COLO668 (cell line): ENCODE measurements around the gene NOP56.
A peak's percentile ranks its signal among the peaks of the same experiment; 100 is the strongest.

Source experiments
- DNase-seq: peaks from one replicate; lab custom pipeline; 2025; ENCODE audit not compliant: unreplicated experiment; lab: John Stamatoyannopoulos, UW

Gene NOP56

DNA sequence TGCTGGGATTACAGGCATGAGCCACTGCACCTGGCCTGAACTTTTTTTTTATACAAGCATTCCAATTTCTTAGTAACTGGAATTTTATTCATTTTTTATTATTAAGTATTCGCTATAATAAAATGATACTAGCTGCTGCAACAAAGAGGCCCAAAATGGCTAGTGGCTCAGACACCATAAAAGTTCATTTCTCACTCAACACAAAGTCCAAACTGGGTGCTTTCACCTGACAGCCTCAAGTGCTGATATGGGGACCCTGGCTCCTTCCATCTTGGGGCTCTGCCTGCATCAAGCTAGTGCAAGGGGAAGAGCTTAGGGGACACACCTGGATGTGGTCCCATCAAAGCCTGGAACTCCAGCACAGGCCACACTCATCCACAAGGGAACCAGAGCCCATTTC is 12.2 kb upstream of the NOP56 start:
- DNase-seq: no peak

DNA sequence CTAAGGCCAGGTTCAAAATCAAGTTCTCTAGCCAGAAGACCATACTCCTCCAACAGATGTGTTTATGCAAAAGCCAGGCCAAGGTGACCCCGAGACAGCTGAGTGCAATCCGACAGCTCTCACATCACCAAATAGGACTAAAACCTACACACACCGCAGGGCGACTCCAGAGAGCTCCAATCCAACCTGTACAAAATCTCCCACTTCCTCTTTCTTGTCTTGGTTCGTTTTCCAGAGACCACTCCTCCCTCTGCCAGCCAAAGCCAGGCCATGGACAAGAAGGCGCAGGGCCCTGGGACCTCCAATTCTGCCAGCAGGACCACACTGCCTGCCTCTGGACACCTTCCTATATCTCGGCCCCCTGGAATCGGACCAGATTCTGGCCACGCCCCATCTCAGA is 11.5 kb upstream of the NOP56 start:
- no peak for DNase-seq

DNA sequence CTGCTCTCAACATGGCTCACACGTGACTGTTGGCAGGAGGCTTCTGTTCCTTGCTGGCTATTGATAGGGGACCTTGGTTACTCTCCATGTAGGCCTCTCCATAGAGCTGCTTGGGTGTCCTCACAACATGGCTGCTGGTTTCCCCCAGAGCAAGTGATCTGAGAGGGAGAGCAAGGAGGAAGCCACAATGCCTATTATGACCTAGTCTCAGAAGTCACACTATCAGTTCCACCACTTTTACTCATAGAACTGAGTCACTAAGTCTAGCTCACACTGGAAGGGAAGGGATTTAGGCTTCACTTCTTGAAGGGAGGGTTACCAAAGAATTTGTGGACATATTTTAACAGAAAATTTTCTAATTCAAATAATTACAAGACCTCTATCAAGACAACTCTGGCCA is 8.7 kb upstream of the NOP56 start:
- DNase-seq: no peak

DNA sequence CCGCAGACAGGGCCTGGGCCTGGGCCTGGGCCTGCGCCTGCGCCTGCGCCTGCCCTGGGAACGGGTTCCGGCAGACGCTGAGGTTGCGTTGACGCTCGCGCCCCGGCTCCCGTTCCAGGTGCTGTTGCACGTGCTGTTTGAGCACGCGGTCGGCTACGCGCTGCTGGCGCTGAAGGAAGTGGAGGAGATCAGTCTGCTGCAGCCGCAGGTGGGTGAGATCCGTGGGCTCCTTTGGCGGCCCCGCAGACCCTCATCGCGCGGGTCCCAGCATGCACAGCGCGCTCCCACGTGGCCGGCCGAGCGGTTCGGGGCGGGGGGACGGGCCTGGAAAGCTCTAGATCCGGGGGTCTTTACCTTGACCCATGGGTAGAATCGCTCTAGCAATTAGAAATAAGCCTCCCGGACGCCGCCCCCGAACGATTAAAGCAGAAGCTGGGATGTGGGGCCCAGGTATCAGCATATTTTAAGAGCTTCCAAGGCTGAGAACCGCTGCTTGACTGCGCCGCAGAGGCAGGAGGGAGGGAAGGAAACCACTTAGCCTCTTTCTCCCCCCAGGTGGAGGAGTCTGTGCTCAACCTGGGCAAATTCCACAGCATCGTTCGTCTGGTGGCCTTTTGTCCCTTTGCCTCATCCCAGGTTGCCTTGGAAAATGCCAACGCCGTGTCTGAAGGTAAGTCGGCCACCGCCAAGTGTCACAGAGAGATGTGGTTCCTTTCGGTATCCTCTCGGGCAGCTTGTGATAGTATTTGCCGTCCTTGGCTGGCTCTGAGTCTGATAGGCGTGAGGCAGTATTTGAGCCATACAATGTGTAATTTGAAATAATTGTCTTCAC is 508 bp downstream of the NOP56 start:
- peak; percentile 84 for DNase-seq

DNA sequence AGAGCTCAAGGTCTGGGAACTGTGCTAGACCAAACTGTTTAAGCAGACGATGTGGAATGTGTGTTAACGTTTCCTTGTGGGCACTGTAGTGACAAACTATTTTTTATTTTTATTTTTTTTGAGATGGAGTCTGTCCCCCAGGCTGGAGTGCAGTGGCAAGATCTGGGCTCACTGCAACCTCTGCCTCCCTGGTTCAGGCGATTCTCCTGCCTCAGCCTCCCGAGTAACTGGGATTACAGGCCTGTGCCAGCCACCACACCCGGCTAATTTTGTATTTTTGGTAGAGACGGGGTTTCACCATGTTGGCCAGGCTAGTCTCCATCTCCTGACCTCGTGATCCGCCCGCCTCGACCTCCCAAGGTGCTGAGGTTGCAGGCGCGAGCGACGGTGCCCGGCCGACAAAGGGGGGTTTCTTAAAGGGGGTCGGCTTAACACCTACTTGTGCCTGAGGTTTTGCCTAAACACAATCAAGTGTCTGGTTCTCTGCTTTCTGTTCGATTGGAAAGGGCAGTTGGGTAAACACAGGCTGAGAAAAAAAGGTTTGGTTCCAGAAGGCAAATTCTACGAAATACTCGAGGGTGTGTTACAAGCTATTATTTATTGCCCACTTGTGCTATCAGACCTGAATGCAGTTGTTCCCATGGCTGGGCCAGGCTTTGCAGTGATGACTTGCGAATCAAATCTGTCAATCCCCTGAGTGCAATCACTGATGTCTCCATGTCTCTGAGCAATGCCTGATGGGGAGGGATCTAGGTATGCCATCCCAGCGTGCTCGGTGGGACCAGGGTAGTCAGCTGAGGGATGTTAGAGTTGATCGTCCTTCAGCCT is 1.3 kb downstream of the NOP56 start:
- DNase-seq: no peak

DNA sequence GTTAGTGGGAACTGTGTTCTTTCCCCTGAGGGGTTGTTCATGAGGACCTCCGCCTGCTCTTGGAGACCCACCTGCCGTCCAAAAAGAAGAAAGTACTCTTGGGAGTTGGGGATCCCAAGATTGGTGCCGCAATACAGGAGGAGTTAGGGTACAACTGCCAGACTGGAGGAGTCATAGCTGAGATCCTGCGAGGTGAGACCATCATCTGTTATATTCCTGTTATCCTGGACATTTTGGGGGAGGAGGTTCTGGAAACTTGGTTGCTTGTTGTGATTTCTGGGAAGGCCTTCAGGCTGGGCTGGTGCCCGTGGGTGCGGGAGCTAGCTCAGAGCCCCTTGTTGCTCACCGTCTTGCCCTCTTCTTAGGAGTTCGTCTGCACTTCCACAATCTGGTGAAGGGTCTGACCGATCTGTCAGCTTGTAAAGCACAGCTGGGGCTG is 2.0 kb downstream of the NOP56 start:
- no peak for DNase-seq

DNA sequence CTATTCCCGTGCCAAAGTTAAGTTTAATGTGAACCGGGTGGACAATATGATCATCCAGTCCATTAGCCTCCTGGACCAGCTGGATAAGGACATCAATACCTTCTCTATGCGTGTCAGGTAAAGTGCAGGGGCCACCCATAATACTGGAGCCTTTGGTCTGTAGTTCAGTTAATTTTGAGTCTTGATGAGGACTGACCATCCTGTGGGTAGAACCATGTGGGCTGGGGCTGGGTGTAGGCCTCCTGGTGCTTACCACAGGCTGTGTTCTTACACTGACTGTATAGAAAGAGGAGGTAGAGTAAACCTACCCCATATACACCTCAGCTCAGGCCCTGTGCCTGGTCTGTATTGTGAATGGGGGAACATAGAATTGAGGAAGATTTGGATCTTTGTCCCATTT is 2.4 kb downstream of the NOP56 start:
- DNase-seq: no peak

DNA sequence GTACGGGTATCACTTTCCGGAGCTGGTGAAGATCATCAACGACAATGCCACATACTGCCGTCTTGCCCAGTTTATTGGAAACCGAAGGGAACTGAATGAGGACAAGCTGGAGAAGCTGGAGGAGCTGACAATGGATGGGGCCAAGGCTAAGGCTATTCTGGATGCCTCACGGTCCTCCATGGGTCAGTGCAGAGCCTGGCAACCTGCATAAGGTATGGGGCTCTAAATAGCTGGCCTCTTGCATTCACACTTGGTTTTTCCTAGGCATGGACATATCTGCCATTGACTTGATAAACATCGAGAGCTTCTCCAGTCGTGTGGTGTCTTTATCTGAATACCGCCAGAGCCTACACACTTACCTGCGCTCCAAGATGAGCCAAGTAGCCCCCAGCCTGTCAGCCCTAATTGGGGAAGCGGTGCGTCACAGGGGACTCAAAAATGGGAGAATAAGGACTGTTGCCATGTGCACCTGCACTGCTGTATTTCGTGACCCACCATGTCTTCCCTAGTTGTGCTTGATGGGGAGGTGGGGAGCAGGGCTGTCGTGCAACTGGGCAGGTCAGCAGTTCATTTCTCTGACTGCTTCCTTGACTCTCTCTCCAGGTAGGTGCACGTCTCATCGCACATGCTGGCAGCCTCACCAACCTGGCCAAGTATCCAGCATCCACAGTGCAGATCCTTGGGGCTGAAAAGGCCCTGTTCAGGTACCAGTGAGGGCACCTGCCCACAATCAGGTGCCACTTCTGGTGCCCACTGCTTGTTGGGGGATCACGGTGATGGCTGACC is 3.1 kb downstream of the NOP56 start:
- no peak for DNase-seq

DNA sequence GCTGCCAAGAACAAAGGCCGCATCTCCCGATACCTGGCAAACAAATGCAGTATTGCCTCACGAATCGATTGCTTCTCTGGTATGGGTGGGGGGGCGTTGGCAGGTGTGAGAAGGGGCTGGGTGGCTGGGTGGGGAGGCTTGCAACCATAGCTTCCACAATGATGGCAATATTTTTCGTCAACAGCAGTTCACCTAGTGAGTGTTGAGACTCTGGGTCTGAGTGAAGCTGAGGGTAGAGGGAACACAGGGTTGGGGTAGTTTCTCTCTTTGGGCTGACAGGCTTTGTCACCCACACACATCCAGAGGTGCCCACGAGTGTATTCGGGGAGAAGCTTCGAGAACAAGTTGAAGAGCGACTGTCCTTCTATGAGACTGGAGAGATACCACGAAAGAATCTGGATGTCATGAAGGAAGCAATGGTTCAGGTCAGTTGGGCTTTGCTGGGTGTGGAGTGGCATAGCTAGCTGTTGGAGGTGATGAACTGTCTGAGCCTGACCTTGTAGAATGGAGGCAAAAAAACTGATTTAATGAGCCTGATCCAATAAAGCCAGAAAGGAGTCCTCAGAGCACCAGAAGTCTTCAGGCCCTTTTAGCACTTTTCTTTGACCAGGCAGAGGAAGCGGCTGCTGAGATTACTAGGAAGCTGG is 4.2 kb downstream of the NOP56 start:
- DNase-seq: no peak

DNA sequence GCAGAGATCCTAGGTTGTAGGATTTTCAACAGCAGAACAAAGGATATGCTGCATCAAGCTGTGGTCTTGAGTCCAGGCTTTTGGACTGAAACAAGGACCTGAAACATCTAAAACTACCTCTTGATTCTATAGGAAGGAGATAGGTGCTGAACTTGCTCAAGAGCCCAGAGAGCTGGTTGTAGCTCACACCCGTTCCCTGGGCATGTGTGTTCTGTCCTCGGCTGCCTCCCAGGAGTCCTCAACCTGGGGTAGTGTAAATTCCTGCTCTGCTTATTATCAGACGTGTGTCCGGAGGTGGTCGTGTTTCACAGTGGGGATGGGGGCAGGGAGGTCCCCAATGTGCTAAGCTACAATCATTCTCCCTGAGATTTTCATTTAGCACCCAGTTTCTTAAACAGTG is 4.8 kb downstream of the NOP56 start:
- no peak for DNase-seq

DNA sequence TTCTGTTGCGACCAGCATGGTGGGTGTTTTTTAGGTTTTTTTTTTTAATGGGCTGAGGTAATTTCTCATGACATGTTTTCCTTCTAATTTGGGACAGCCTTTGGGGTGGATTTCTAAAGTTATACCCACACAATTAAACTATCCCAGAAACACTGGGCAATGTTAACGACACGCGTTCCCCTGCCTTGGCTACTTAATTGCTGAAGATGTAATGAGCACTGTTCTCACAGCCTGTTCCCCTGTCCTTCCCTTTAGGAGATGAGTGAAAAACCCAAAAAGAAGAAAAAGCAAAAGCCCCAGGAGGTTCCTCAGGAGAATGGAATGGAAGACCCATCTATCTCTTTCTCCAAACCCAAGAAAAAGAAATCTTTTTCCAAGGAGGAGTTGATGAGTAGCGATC is 5.2 kb downstream of the NOP56 start:
- no peak for DNase-seq

DNA sequence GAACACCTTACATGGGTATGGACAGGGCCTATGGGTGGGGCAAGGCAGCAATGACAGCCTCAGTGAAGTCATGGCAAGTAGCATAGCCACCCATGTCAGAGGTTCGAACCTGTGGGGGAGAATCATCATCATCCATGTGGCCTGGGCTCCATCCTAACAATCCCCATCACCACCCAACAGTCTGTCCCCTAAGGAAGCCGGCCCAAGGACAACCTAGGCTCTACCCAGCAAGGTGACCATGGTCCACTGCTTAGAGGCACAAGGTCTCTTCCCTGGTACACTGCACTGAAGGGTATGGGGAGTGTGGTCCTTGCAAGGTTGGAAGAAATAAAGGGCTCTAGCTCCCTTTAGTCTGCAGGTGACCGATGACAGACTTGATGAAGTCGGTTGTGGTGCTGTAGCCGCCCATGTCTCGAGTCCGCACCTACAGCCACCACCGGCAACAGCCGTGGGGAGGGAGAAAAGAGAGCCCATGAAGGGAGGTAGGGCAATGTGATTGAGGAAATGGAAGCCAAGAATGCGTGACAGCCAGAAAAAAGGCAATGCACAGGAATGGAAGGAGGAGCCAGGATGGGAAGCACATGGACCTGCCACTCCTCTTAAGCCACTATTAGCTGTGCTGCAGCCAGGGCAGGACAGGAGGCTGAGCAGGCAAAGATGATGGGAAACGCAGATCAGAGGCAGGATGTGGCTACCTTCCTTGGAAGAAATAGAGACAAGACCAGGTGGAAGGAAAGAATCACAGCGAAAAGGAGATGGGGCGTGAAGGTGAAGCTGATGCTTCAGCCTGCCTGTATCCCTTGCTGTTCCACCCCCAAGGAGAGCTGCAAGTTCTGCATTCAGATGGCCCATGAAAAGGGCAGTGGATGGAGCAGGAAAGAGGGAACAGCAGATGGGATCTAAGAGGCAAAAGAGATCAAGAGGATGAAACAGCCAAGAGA is 6.3 kb downstream of the NOP56 start:
- no peak for DNase-seq

DNA sequence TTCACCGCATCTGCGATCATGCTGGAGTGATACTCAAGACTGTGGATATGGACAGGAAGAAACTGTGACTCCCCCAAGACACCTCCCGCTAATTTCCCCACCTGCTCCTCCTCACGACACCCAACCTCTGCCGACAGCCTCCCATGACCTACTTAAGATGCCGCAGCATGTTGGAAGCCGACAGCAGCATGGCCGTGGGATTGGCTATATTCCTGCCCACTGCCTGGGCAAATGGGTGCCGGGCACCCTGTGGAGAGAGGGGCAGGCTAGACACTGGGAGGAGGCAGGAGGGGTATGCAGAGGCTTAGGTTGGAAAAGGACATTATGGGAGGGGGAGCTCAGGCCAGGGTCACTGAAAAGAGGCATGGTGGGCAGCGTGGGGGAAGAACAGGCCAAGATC is 7.1 kb downstream of the NOP56 start:
- no peak for DNase-seq

DNA sequence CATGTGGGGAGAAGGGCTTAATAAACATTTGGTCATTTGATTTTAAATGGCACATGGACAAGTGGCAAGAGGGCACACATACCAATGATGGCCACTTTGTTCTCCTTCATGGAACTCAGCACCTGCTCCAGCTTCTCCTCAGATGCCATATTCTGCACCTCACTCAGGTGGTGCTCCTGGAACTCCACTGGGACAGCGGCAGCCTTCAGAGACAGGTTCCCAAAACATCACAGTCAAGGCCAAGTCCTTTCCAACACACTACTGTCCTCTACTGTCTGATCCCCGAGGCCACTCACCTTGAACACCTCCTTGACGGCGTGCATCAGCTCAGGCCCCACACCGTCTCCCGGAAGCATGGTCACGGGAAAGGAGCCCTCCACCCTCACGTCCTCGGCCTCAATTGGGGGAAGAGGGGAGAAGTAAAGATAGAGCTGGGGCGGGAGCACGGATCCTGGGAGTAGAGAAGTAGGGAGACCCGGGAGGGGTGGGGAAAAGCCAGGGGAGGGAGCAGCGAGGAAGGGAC is 11.0 kb downstream of the NOP56 start:
- no peak for DNase-seq

DNA sequence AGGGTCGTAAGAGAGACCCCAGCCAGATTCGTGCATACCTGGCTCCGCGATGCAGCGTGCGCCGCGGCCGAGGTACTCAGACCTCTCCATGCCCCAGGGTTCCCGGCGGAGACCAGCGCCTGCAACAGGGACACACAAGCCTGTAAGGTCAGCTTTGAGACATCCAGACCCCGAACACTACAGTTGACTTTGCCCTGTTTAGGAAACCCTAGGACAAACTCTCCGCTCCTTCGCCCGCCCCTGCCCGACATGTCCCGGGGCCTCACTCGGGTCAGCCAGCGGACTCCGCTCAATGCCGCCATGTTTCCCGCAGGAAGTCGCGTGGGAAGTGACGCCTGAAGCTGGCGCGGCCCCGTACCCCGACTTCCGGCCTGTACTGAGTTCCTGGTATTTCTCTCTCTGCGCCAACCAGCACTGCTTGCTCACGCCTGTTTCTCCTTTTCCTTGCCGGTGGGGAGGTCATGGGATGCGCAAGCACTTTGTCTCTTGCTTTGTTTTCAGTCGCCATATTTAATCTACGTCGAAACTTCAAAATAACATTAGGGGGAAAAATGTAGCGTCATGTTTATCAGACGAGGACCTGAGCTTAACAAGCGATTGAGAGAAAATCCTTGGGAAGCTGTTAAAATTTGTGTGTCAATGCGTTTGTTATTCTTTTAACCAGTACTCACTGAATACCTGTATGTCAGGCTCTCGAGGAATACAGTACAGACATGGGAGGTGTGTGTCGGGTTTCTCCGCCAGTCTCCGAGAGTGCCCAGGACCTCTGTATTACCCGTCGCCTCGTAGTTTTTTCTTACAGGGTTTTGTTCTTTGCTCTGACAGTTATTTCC is 11.7 kb downstream of the NOP56 start, which contains the start of gene IDH3B:
Gene IDH3B (minus strand): TSS at position 330 of the 833 bp plus-strand sequence. CDS start 28 bp downstream, at position 302.
- DNase-seq: peak; percentile 91

DNA sequence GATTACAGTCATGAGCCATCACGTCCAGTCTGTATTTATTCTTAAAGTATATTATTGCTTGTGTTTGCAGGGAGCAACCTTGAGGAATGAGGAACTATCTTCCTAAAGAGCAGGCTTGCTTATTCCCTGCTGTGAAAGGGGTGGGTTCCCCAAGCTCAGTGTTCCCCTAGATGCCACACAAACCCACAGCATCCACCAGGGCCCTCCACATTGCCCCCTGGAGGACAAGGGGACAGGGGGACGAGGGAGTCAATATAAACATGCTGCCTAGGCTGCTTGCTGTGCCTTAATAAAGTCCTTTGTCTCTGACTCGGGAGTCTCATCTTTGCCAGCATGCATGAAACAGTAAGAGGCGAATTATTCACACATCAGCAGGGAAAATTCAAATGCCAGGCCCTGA is 19.5 kb downstream of the NOP56 start:
- DNase-seq: no peak

DNA sequence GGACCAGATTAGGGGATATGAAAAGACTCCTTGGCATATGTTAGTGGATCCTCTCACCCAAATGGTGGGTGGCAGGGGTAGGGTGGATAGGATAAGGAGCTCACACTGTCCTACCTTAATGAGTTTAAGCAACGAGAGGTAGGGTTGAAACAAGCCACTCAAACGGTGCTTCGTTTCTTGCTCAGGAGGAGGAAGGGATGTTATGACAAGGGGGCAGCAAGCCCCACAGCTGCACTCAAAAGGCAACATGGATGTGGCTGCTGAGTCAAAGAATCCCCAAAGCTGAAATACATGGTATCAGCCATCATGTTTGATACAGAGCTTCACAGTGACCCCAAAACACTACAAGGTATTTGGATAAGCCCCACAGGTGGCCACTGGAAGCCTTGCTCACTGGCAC is 20.0 kb downstream of the NOP56 start:
- no peak for DNase-seq

DNA sequence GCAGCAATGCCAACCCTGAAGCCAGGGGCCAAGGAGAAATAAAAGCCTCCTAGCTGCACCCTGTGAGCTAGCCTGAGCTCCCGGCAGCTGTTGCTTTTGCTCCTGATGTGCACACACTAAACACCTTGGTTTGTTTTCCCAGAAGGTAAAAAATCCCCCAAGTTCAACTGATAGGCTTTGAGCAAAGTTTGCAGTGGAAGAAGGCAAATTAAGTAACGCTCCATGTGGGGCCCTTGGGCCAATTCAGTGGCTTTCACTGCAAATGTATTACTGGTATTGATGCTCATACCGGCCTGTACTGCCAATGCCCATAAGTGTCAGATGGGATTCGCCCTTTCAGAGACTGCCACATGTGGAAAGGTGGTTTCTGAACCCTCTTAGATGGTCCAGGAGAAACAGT is 21.0 kb downstream of the NOP56 start:
- no peak for DNase-seq

DNA sequence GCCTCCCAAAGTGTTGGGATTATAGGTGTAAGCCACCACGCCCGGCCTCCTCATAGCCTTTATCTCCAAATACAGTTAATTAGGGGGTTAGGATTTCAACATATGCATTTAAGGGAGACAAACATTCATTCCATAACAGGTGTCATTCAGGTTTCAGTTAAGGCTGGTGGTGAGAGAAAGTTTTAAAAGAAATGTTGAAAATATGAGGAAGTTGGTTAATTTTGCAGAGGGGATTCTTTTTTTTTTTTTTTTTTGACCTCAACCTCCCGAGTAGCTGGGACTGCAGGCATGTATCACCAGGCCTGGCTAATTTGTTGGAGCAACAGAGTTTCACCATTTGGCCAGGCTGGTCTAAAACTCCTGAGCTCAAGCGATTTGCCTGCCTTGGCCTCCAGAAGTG is 27.6 kb downstream of the NOP56 start:
- no peak for DNase-seq
